WTC11 (cell line): Measurements from ENCODE around the gene PAK3. TPM values are rescaled to one million over a fixed set of nuclear protein-coding genes. Genes with fewer than 3 reads are reported as not detected.

Source experiments
- ATAC-seq: fragments of 200-7000 bp; cut with Tn5 transposase; 2 replicates; pipeline ENCODE4 v1.10.0; 2021; ENCODE audit warnings: mild to moderate bottlenecking, moderate library complexity
- CTCF ChIA-PET: fragments of 300-600 bp; sonication (Branson Sonifier 250); formaldehyde crosslinking; loops from one replicate; lab custom pipeline; 2021; ENCODE audit warnings: antibody characterized with exemption; lab: Charles Lee
- POLR2A ChIA-PET: fragments of 350-600 bp; sonication (Branson Sonifier 250); formaldehyde crosslinking; loops from one replicate; lab custom pipeline; 2021; ENCODE audit warnings: antibody characterized with exemption; lab: Charles Lee
- DNase-seq: peaks from one replicate; pipeline ENCODE4 v3.0.0; 2021; ENCODE audit warnings: low spot score
- H3K27ac Mint-ChIP-seq: 2 replicates; pipeline ENCODE4 v1.8.0; 2021; ENCODE audit warnings: mixed read lengths
- H3K27me3 Mint-ChIP-seq: 2 replicates; pipeline ENCODE4 v1.8.0; 2021; ENCODE audit warnings: low read depth, mild to moderate bottlenecking, moderate library complexity, mixed read lengths
- H3K36me3 Mint-ChIP-seq: 2 replicates; pipeline ENCODE4 v1.8.0; 2021; ENCODE audit warnings: mixed read lengths
- H3K4me1 Mint-ChIP-seq: 2 replicates; pipeline ENCODE4 v1.8.0; 2022; ENCODE audit warnings: mixed read lengths
- H3K4me3 Mint-ChIP-seq: 2 replicates; pipeline ENCODE4 v1.8.0; 2021; ENCODE audit warnings: mild to moderate bottlenecking, moderate library complexity, mixed read lengths
- H3K9me3 Mint-ChIP-seq: 2 replicates; pipeline ENCODE4 v1.8.0; 2021; ENCODE audit warnings: mixed read lengths
- CBFB ChIP-seq: sonication (generic); formaldehyde crosslinking; IDR thresholded peaks from 2 replicates; pipeline ENCODE4 v1.8.1; 2022; ENCODE audit warnings: mild to moderate bottlenecking, low read depth, missing genetic modification reagents
- E2F4 ChIP-seq: sonication (generic); formaldehyde crosslinking; IDR thresholded peaks from 2 replicates; pipeline ENCODE4 v1.8.1; 2022; ENCODE audit warnings: low read depth, mild to moderate bottlenecking, moderate library complexity, missing genetic modification reagents, borderline replicate concordance
- E2F5 ChIP-seq: sonication (generic); formaldehyde crosslinking; IDR thresholded peaks from 2 replicates; pipeline ENCODE4 v1.8.1; 2022; ENCODE audit warnings: mild to moderate bottlenecking, moderate library complexity, missing genetic modification reagents
- ELF4 ChIP-seq: sonication (generic); formaldehyde crosslinking; IDR thresholded peaks from 2 replicates; pipeline ENCODE4 v1.8.1; 2022; ENCODE audit warnings: low read depth, mild to moderate bottlenecking, moderate library complexity, missing genetic modification reagents
- FOXP4 ChIP-seq: sonication (generic); formaldehyde crosslinking; IDR thresholded peaks from 2 replicates; pipeline ENCODE4 v1.8.0; 2022; ENCODE audit warnings: mild to moderate bottlenecking, missing genetic modification reagents
- GTF2I ChIP-seq: fragments of 250-450 bp; sonication (Bioruptor Pico); conservative IDR thresholded peaks from 2 replicates; pipeline ENCODE4 v1.4.0; 2021; ENCODE audit warnings: mild to moderate bottlenecking
- HMGXB4 ChIP-seq: sonication (generic); formaldehyde crosslinking; IDR thresholded peaks from 2 replicates; pipeline ENCODE4 v1.8.1; 2023; ENCODE audit warnings: mild to moderate bottlenecking, moderate library complexity, missing genetic modification reagents
- NFYB ChIP-seq: sonication (generic); formaldehyde crosslinking; conservative IDR thresholded peaks from 2 replicates; pipeline ENCODE4 v1.8.0; 2022; ENCODE audit warnings: low read depth, missing genetic modification reagents
- NR3C1 ChIP-seq: sonication (generic); formaldehyde crosslinking; conservative IDR thresholded peaks from 2 replicates; pipeline ENCODE4 v1.8.1; 2023; ENCODE audit warnings: low read depth, mild to moderate bottlenecking, missing genetic modification reagents
- SMAD3 ChIP-seq: sonication (generic); formaldehyde crosslinking; IDR thresholded peaks from 2 replicates; pipeline ENCODE4 v1.8.0; 2022; ENCODE audit warnings: missing genetic modification reagents, mild to moderate bottlenecking, borderline replicate concordance
- SMAD4 ChIP-seq: sonication (generic); formaldehyde crosslinking; IDR thresholded peaks from 2 replicates; pipeline ENCODE4 v1.8.0; 2022; ENCODE audit warnings: mild to moderate bottlenecking, missing genetic modification reagents
- TEAD4 ChIP-seq: sonication (generic); formaldehyde crosslinking; IDR thresholded peaks from 2 replicates; pipeline ENCODE4 v1.8.0; 2022; ENCODE audit warnings: mild to moderate bottlenecking, missing genetic modification reagents
- ZBTB21 ChIP-seq: sonication (generic); formaldehyde crosslinking; IDR thresholded peaks from 2 replicates; pipeline ENCODE4 v1.8.1; 2023; ENCODE audit warnings: mild to moderate bottlenecking, missing genetic modification reagents, borderline replicate concordance
- ZNF121 ChIP-seq: sonication (generic); formaldehyde crosslinking; IDR thresholded peaks from 2 replicates; pipeline ENCODE4 v1.8.0; 2023; ENCODE audit warnings: missing genetic modification reagents
- ZNF423 ChIP-seq: fragments of 250-450 bp; sonication (Bioruptor Pico); IDR thresholded peaks from 2 replicates; pipeline ENCODE4 v2.1.2; 2022; ENCODE audit warnings: mild to moderate bottlenecking, moderate library complexity
- ZNF425 ChIP-seq: fragments of 250-450 bp; sonication (Bioruptor Pico); conservative IDR thresholded peaks from 2 replicates; pipeline ENCODE4 v1.9.0; 2021; ENCODE audit warnings: mild to moderate bottlenecking
- ZNF671 ChIP-seq: fragments of 250-450 bp; sonication (Bioruptor Pico); IDR thresholded peaks from 2 replicates; pipeline ENCODE4 v1.8.0; 2021; ENCODE audit warnings: mild to moderate bottlenecking
- total RNA-seq: library from RNA; stranded (reverse); gene quantifications from 3 replicates; pipeline ENCODE4 v1.2.3, GENCODE V29; 2021
- TF ChIP-seq, protein P1 (sequence below): sonication (generic); formaldehyde crosslinking; IDR thresholded peaks from 2 replicates; pipeline ENCODE4 v1.8.1; 2023; ENCODE audit warnings: mild to moderate bottlenecking, missing genetic modification reagents, borderline replicate concordance
- TF ChIP-seq, protein P2 (sequence below): sonication (generic); formaldehyde crosslinking; IDR thresholded peaks from 2 replicates; pipeline ENCODE4 v1.8.0; 2023; ENCODE audit warnings: mild to moderate bottlenecking, missing genetic modification reagents

The PAK3 gene
- total RNA-seq, 1 experiment from 2014 or later = 5.1 TPM

DNA sequence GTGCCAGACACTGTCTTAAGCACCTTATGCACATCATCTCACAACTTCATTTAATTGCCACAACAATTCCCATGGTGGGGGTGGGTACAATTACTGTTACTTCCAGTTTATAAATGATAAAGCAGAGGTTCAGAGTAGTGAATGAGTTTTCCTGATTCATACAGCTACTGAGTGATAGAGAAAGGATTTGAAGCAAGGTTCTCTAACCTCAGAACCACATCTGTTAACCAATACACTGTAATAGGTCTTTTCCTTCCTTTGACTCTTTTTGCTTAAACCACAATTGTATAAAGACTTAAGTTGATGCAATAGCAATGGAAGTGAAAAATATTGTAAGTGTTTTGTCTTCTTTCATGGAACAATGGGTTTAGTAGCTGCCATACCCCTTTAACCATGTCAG is 43.5 kb upstream of the PAK3 start:
- no peaks in the 10 kb centered on the region for H3K4me1 Mint-ChIP-seq
- H3K36me3 Mint-ChIP-seq = no peaks in the 10 kb centered on the region
- CTCF ChIA-PET = no interaction called here
- DNase-seq (no peak), ATAC-seq (no peak)
- no peak overlapping the region for H3K27ac Mint-ChIP-seq
- no peak overlapping the region for H3K4me3 Mint-ChIP-seq
- H3K9me3 Mint-ChIP-seq = no peaks in the 10 kb centered on the region
- TF ChIP-seq ZBTB21 (CRISPR knock-in tag) (no peak), ELF4 (no peak), TEAD4 (CRISPR knock-in tag) (no peak), SMAD4 (CRISPR knock-in tag) (no peak), ZNF671 (CRISPR knock-in tag) (no peak), CBFB (no peak), E2F4 (CRISPR knock-in tag) (no peak), ZNF121 (no peak), GTF2I (CRISPR knock-in tag) (no peak), NR3C1 (no peak), ZNF423 (CRISPR knock-in tag) (no peak)
- TF ChIP-seq, protein P1, sequence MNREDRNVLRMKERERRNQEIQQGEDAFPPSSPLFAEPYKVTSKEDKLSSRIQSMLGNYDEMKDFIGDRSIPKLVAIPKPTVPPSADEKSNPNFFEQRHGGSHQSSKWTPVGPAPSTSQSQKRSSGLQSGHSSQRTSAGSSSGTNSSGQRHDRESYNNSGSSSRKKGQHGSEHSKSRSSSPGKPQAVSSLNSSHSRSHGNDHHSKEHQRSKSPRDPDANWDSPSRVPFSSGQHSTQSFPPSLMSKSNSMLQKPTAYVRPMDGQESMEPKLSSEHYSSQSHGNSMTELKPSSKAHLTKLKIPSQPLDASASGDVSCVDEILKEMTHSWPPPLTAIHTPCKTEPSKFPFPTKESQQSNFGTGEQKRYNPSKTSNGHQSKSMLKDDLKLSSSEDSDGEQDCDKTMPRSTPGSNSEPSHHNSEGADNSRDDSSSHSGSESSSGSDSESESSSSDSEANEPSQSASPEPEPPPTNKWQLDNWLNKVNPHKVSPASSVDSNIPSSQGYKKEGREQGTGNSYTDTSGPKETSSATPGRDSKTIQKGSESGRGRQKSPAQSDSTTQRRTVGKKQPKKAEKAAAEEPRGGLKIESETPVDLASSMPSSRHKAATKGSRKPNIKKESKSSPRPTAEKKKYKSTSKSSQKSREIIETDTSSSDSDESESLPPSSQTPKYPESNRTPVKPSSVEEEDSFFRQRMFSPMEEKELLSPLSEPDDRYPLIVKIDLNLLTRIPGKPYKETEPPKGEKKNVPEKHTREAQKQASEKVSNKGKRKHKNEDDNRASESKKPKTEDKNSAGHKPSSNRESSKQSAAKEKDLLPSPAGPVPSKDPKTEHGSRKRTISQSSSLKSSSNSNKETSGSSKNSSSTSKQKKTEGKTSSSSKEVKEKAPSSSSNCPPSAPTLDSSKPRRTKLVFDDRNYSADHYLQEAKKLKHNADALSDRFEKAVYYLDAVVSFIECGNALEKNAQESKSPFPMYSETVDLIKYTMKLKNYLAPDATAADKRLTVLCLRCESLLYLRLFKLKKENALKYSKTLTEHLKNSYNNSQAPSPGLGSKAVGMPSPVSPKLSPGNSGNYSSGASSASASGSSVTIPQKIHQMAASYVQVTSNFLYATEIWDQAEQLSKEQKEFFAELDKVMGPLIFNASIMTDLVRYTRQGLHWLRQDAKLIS = no peak
- no peaks in the 10 kb centered on the region for H3K27me3 Mint-ChIP-seq
- POLR2A ChIA-PET = no interaction called here

DNA sequence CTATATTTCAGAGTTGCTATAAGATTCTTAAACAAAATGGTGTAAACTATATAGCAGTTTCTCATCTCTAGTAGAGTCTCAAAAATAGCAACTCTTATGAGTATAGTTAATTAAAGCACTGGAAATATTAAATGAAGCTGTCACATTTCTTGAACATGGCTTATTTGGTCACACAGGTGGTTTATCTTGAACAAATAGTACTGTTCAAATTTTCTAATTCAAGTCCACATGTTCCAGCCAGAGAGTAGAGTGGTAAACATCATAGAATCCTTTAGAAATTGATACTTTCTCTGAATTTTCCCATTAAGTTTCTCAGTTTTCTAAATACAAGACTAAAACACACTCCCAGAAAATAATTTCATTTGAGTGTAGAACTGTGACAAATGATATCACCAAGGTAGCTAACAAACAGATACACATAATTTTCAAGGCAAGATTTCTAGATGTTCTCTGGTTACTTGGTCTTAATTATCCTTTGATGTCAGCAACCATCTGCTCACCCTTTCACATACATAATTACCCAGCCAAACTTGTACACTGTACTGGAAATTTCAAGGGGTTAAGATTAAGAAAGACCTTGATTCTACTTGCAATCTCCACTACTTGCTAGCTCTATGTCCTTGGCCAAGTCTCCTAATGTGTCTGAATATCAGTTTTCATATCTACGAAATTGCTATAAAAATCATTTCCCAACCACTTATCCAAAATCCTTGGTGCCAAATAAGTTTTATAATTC is 24.3 kb upstream of the PAK3 start:
- Mint-ChIP-seq H3K4me1 (peaks cover 10% of the 10 kb centered on the region), H3K4me3 (no peak overlapping the region), H3K36me3 (peaks cover 4% of the 10 kb centered on the region; the same call in 1 of the 2 replicates), H3K27me3 (no peaks in the 10 kb centered on the region), H3K9me3 (peaks cover 10% of the 10 kb centered on the region), H3K27ac (no peak overlapping the region)
- DNase-seq (no peak), ATAC-seq (no peak)
- CTCF ChIA-PET = no interaction called here
- POLR2A ChIA-PET = no interaction called here
- TF ChIP-seq CBFB (no peak), HMGXB4 (no peak), ZNF425 (CRISPR knock-in tag) (no peak), NFYB (no peak), E2F5 (CRISPR knock-in tag) (no peak), ZBTB21 (CRISPR knock-in tag) (no peak), SMAD3 (CRISPR knock-in tag) (no peak), FOXP4 (no peak)
- TF ChIP-seq, protein P2, sequence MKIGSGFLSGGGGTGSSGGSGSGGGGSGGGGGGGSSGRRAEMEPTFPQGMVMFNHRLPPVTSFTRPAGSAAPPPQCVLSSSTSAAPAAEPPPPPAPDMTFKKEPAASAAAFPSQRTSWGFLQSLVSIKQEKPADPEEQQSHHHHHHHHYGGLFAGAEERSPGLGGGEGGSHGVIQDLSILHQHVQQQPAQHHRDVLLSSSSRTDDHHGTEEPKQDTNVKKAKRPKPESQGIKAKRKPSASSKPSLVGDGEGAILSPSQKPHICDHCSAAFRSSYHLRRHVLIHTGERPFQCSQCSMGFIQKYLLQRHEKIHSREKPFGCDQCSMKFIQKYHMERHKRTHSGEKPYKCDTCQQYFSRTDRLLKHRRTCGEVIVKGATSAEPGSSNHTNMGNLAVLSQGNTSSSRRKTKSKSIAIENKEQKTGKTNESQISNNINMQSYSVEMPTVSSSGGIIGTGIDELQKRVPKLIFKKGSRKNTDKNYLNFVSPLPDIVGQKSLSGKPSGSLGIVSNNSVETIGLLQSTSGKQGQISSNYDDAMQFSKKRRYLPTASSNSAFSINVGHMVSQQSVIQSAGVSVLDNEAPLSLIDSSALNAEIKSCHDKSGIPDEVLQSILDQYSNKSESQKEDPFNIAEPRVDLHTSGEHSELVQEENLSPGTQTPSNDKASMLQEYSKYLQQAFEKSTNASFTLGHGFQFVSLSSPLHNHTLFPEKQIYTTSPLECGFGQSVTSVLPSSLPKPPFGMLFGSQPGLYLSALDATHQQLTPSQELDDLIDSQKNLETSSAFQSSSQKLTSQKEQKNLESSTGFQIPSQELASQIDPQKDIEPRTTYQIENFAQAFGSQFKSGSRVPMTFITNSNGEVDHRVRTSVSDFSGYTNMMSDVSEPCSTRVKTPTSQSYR = no peak
